ENCODE measurements around the gene MMP20.

DNA sequence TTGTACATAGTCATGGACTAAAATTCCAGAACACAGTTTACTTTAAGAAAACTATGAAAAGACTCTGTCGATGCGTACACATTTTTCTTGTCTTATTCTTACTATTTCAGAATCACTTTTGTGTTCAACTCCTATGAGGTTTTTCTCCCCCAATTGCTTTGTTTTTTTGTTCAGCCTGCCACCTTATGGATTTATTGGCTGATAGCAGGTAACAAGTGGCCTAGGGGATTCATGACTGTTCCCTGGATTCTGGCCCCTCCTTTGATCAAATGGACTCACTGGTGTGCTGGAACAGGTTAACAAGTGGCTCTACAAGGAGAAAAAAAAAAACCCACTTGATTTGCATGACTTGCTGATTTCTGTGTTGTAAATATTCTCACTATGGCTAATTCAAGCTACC, 10.6 kb downstream of the MMP20 start:
- TF ChIP-seq, protein P1, sequence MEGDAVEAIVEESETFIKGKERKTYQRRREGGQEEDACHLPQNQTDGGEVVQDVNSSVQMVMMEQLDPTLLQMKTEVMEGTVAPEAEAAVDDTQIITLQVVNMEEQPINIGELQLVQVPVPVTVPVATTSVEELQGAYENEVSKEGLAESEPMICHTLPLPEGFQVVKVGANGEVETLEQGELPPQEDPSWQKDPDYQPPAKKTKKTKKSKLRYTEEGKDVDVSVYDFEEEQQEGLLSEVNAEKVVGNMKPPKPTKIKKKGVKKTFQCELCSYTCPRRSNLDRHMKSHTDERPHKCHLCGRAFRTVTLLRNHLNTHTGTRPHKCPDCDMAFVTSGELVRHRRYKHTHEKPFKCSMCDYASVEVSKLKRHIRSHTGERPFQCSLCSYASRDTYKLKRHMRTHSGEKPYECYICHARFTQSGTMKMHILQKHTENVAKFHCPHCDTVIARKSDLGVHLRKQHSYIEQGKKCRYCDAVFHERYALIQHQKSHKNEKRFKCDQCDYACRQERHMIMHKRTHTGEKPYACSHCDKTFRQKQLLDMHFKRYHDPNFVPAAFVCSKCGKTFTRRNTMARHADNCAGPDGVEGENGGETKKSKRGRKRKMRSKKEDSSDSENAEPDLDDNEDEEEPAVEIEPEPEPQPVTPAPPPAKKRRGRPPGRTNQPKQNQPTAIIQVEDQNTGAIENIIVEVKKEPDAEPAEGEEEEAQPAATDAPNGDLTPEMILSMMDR (IDR thresholded peaks at IDR 0.05): no peak
- no peak for TF ChIP-seq POLR2A (IDR thresholded peaks at IDR 0.05)
